HG03175 (cell line): ENCODE measurements around the gene POLR1B.
"Not testable (repeated sequence)": the region's sequence is repeated elsewhere in the genome, so short reads cannot be mapped to it uniquely, and the experiment has no call there.

ENCODE experiments used
- ATAC-seq: cut with Tn5 transposase; IDR thresholded peaks from one replicate; pipeline ENCODE4 v1.9.1; 2021; ENCODE audit warnings: mild to moderate bottlenecking, moderate library complexity; ENCODE audit not compliant: unreplicated experiment

Gene POLR1B

DNA sequence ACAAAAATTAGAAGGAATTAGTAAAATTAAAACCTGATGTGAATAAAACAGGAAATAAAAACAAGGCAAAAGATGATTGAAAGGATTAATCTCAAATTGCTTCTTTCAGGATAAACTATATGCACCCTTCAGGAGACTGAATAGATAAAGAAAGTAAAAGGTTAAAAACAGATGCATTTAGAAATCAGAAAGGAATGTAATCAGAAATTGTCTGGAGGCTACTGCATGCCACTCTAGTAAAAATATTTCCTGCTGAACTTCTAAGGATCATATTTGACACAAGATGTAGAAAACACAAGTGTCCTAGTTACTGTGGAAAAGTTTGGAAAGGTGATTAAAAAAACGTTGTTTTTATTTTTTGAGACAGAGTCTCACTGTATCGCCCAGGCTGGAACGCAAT is 58.4 kb downstream of the POLR1B start:
- no peak for ATAC-seq

GRCh38 chr2:112601754-112602153 is 59.5 kb downstream of the POLR1B start:
- no peak for ATAC-seq

DNA sequence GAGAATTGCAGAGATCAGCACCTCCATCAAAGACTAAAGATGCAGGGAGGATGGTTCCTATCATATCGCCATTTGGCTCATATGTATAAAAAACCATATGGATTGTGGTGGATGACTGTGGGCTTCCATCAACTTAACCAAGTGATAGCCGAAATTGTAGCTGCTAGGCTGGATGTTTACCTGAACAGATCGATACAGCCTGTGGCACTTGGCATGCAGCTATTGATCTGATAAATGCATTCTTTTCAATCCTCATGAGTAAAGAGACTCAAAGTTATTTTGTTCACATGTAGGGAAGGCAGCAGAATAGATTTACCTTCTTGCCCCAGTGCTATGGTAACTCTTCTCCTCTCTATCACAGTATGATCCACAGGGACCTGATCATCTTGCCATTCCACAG is 60.7 kb downstream of the POLR1B start:
- no peak for ATAC-seq

DNA sequence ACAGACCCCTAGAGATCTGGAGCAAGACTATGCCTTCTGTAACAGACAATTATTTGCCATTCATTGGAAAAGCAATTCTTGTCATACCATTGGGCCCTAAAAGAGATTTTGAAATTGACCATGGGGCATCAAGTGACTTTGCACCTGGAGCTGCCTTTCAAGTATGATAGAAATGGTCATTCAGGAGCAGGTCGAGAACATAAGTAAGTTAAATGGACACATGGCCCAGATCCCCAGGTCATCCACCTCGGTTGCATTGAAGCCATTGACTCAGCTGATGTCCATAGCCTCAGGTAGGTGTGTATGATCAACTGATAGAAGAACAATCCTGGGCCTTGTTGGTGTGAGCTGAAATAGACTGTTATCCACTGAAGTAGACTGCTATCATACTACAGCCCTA is 61.5 kb downstream of the POLR1B start:
- ATAC-seq: no peak

- ATAC-seq: no peak
Observed at GRCh38 chr2:112604952-112605351, 62.7 kb downstream of the POLR1B start.

DNA sequence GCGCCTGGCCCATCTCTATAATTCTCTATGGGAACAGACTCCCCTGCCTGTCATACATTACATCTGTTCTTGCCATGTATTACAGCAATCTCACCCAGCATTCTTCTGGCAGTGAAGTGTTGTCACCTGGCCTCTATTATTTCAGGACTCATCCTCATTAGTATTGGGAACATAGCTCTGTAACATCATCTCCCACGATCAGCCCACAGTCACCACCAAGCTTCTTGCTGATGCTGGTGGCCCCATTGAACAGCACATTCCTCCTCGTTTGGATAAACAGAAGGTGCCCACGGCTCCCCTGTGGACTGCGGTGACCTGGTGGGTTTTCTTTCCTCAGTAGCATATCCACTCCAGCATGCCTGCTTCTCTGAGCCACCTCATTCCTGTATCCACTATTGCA is 63.7 kb downstream of the POLR1B start:
- ATAC-seq: no peak

DNA sequence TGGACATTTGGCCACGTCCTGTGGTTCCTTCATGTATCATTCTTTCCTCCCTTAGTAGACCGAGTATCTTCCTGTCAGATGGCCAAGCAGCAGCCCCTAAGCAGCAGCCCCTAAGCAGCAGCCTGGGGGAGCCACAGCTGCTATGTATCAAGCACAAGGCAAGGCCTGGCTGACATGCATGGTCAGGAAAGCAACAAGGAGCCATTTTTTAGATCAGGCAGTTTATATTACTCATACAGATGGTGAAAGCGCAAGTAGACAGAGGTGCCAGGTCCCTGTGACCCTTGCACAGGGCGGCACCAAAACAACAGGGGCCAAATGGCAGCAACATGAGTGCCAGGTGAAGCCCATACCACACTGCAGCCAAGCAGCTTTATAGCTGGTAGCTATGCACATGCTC is 64.3 kb downstream of the POLR1B start:
- no peak for ATAC-seq

DNA sequence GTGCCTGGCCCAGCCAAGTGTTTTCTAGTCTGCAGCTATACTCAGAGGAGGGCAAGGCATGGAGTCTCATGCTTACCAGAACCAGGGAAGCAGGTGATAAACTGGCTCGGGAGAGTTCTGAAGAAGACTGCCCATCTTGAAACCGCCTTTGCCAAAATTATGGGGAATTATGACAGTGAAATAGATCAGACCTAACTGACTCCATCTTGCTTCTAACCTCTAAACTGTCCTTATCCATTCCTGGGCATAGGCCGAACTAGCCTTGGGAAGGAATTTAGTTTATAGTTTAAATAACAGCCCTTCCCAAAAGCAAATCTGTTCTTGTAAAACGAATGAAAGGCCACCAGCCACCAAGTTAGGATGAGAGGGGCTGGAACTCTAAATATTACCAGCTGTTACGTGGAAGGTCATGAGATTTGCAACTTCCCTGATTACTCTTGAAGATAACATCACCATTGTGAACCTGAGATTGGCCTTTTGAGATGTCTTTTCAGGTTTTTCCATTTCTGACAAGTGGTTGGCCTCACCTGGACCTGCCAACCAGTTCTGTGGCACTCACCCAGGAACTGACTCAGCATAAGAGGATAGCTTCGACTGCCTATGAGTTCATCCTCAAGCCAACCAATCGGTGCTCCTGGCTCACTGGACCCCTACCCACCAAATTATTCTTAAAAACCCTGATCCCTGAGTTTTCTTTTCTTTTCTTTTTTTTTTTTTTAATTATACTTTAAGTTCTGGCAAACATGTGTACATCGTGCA is 65.6 kb downstream of the POLR1B start:
- ATAC-seq: no peak

DNA sequence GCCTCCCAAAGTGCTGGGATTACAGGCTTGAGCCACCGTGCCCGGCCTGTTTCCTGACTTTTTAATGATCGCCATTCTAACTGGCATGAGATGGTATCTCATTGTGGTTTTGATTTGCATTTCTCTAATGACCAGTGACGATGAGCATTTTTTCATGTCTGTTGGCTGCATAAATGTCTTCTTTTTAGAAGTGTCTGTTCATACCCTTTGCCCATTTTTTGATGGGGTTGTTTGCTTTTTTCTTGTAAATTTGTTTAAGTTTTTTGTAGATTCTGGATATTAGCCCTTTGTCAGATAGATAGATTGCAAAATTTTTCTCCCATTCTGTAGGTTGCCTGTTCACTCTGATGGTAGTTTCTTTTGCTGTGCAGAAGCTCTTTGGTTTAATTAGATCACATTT is 67.1 kb downstream of the POLR1B start:
- not testable (repeated sequence) for ATAC-seq

GRCh38 chr2:112612283-112612682 is 70.0 kb downstream of the POLR1B start:
- ATAC-seq: not testable (repeated sequence)

DNA sequence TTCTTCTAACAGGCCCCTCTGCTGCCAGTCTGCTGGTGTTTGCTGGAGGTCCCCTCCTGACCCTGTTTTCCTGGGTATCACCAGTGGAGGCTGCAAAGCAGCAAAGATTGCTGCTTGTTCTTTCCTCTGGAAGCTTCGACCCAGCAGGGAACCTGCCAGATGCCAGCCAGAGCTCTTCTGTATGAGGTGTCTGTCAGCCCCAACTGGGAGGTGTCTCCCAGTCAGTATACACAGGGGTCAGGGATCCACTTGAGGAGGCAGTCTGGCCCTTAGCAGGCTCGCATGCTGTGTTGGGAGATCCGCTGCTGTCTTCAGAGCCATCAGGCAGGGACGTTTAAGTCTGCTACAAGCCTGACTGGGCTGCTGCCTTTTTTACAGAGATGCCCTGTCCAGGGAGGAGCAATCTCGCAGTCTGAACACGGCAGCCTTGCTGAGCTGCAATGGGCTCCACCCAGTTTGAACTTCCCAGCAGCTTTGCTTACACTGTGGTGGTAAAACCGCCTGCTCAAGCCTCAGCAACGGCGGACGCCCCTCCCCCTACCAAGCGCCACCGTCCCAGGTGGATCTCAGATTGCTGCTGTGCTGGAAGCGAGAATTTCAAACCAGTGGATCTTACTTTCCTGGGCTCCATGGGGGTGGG is 72.1 kb downstream of the POLR1B start:
- no peak for ATAC-seq

- no peak for ATAC-seq
Observed at GRCh38 chr2:112615051-112615450, 72.8 kb downstream of the POLR1B start.

- not testable (repeated sequence) for ATAC-seq
Observed at GRCh38 chr2:112615798-112616197, 73.5 kb downstream of the POLR1B start.

DNA sequence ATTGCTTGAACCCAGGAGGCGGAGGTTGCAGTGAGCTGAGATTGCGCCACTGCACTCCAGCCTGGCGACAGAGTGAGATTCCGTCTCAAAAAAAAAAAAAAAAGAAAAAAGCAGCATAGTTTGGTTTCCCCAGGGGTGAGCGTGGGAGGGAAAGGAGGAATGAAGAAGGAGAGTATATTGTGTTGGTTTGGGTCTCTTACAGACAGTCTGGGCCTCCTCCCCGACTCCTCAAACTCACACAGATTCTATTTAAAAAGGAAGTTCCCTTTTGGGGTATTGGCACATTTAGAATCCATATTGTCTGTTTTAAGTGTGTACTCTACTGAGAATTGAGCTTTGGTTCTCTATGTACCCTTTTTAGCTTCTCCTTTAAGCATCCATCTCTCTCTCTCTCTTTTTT is 76.1 kb downstream of the POLR1B start:
- ATAC-seq: no peak

DNA sequence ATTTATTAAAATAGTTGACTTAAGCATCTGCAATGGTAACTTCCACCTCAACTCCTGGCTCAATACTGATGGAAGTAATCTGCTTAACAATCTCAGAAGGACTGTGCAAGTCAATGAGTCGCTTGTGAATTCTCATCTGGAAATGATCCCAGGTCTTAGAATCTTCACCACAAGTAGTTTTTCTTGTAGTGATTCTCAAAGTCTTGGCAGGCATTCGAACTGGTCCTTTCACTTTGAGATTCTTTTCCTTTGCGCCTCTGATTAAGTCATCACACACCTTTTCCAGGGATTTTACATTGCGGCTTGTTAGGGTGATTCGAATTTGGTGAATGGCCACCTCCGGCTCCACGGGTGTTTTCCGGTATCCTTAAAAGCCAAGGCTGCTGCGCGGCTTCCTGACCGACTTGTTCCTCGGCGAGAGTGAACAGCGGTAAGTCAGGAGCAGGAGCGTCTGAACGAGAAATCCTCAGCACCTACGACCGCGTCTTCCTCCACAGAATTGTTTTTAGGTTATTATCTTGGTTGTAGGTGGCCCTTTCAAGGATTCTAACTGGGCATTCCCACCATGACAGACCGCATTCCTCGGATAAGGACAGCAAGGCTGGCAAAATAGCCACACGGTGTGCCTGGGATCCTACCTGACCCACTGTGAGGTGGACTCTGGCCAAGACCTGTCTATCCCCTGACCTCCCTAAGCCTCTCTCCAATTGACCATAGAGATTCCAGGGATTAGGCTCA is 79.7 kb downstream of the POLR1B start:
- ATAC-seq: no peak

DNA sequence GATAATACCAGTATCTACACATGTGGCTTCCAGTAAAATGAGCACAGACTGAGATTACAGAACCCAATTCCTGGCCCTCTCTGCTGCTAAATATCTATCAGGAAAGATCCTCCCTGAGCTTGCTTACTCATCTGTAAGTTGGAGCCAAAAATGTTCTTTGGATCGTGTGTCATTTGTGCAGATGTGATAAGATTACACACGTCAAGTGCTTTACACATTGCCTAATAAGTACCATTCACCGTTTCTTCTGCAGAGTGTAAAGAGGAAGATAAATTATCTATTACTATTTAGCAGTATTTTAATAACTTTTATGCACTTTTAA is 80.2 kb downstream of the POLR1B start:
- ATAC-seq: no peak

GRCh38 chr2:112623913-112624777 is 81.9 kb downstream of the POLR1B start:
- no peak for ATAC-seq

DNA sequence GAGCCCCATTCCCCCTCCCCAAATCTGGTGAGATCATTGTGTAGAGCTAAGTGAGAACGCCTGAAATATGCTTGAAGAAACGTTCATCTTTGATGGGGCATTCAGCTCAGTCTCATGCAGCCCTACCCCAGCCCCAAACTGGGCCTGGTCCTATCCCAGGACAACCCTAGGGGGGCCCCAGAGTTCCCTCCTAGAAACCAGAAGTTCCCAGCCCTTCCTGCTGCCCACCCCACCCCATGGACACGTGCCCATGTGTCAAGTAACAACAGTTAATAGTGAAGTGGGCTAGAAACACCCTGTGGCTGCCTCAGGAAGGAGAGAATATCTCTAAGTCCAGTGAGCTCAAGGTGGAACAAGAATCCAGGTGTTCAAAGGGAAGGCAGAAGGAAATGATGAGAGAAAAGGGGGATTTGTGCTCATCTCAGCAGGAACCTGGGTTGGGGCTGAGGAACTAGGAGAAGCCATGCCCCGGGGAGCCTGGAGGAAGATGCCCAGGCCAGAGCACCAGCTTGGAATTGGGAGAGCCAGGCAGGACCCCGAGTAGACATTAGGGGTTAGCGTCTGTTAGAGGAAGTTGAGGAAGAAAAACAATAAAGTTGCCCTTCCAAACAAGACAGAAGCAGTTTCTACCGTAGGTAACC is 83.3 kb downstream of the POLR1B start:
- no peak for ATAC-seq

DNA sequence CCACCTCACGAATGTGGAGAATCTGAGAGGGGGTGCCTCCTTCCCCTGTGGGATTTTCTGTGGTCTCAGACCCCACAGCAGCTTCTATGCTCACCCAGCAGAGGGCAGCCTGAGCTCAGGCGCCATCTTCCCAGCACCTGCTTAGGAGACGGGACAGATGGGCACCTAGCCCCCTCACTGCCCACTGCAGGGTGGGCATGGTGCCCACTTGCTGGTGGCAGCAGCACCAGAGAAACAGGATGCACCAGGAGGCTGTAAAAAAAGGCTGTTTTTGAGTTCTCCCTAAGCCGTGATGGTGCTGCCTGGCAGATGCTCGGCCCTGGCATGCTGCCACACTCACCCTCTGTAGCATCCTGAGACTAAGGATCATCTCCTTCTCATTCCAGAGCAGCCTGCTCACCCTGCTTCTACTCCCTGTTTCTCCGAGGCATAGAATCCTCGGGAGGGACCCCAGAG is 84.4 kb downstream of the POLR1B start:
- ATAC-seq: no peak
